H9 (cell line): ENCODE results near the gene RPLP1. TPM values are rescaled to one million over a fixed set of nuclear protein-coding genes. Genes with fewer than 3 reads are reported as not detected.

Experiments used
- DNase-seq: peaks from one replicate; pipeline ENCODE4 v3.0.0-alpha.2; 2017
- H2AFZ ChIP-seq: one replicate; pipeline ENCODE4 v1.6.1; 2013; ENCODE audit warnings: mild to moderate bottlenecking, low read length, control low read depth, moderate library complexity
- H2AK5ac ChIP-seq: 2 replicates; pipeline ENCODE4 v1.6.1; 2013; ENCODE audit warnings: low read length, control low read depth, mixed read lengths; ENCODE audit not compliant: insufficient read length
- H2BK120ac ChIP-seq: one replicate; pipeline ENCODE4 v1.6.1; 2013; ENCODE audit warnings: low read depth, mild to moderate bottlenecking, low read length, control low read depth, inconsistent platforms; ENCODE audit not compliant: poor library complexity, severe bottlenecking
- H2BK12ac ChIP-seq: 2 replicates; pipeline ENCODE4 v1.6.1; 2013; ENCODE audit warnings: low read length, control low read depth, mixed read lengths, low read depth; ENCODE audit not compliant: insufficient read length
- H2BK15ac ChIP-seq: 2 replicates; pipeline ENCODE4 v1.6.1; 2013; ENCODE audit warnings: low read depth, low read length, control low read depth
- H2BK20ac ChIP-seq: one replicate; pipeline ENCODE4 v1.6.1; 2013; ENCODE audit warnings: low read depth, mild to moderate bottlenecking, low read length, control low read depth, inconsistent platforms; ENCODE audit not compliant: poor library complexity, severe bottlenecking
- H2BK5ac ChIP-seq: 2 replicates; pipeline ENCODE4 v1.6.1; 2013; ENCODE audit warnings: low read length, control low read depth, mixed read lengths; ENCODE audit not compliant: insufficient read length
- H3K14ac ChIP-seq: 2 replicates; pipeline ENCODE4 v1.6.1; 2013; ENCODE audit warnings: low read length, control low read depth; ENCODE audit not compliant: insufficient read depth
- H3K18ac ChIP-seq: 2 replicates; pipeline ENCODE4 v1.6.1; 2013; ENCODE audit warnings: low read depth, mild to moderate bottlenecking, mixed read lengths, low read length, control low read depth; ENCODE audit not compliant: insufficient read length
- H3K23ac ChIP-seq: 2 replicates; pipeline ENCODE4 v1.6.1; 2013; ENCODE audit warnings: low read length, control low read depth, mixed read lengths, low read depth; ENCODE audit not compliant: insufficient read length
- H3K23me2 ChIP-seq: 2 replicates; pipeline ENCODE4 v1.6.1; 2013; ENCODE audit warnings: low read depth, mild to moderate bottlenecking, mixed read lengths, low read length, control low read depth; ENCODE audit not compliant: insufficient read length, poor library complexity, severe bottlenecking
- H3K27ac ChIP-seq: 2 replicates; pipeline ENCODE4 v1.5.1; 2013; ENCODE audit warnings: low read length, control low read depth, mixed read lengths, low read depth; ENCODE audit not compliant: insufficient read length
- H3K27me3 ChIP-seq: 2 replicates; pipeline ENCODE4 v1.6.1; 2013; ENCODE audit warnings: low read length, control low read depth, inconsistent platforms; ENCODE audit not compliant: insufficient read depth
- H3K4ac ChIP-seq: 2 replicates; pipeline ENCODE4 v1.6.1; 2013; ENCODE audit warnings: low read depth, mild to moderate bottlenecking, control low read depth, inconsistent platforms, low read length, moderate library complexity
- H3K4me1 ChIP-seq: 2 replicates; pipeline ENCODE4 v1.6.1; 2013; ENCODE audit warnings: low read length, control low read depth, inconsistent platforms; ENCODE audit not compliant: insufficient read depth
- H3K4me2 ChIP-seq: 2 replicates; pipeline ENCODE4 v1.6.1; 2013; ENCODE audit warnings: low read length, control low read depth, mixed read lengths; ENCODE audit not compliant: insufficient read length, insufficient read depth
- H3K56ac ChIP-seq: 2 replicates; pipeline ENCODE4 v1.6.1; 2013; ENCODE audit warnings: low read depth, mild to moderate bottlenecking, mixed read lengths, low read length, control low read depth; ENCODE audit not compliant: insufficient read length
- H3K79me1 ChIP-seq: 2 replicates; pipeline ENCODE4 v1.6.1; 2013; ENCODE audit warnings: low read depth, mild to moderate bottlenecking, moderate library complexity, low read length, control low read depth, inconsistent platforms; ENCODE audit not compliant: insufficient read depth, poor library complexity, severe bottlenecking
- H3K79me2 ChIP-seq: 2 replicates; pipeline ENCODE4 v1.6.1; 2013; ENCODE audit warnings: low read length, control low read depth, inconsistent platforms; ENCODE audit not compliant: insufficient read depth
- H3K9ac ChIP-seq: 2 replicates; pipeline ENCODE4 v1.6.1; 2013; ENCODE audit warnings: low read length, control low read depth, mixed read lengths; ENCODE audit not compliant: insufficient read length; ENCODE audit errors: extremely low read depth
- H3K9me3 ChIP-seq: one replicate; pipeline ENCODE4 v1.6.1; 2013; ENCODE audit warnings: low read depth, low read length, inconsistent platforms; ENCODE audit not compliant: control insufficient read depth
- H3T11ph ChIP-seq: one replicate; pipeline ENCODE4 v1.6.1; 2013; ENCODE audit warnings: mild to moderate bottlenecking, low read length, control low read depth, inconsistent platforms
- H4K20me1 ChIP-seq: one replicate; pipeline ENCODE4 v1.6.1; 2013; ENCODE audit not compliant: control insufficient read depth, insufficient read length, insufficient read depth
- H4K5ac ChIP-seq: 2 replicates; pipeline ENCODE4 v1.6.1; 2013; ENCODE audit warnings: low read depth, mild to moderate bottlenecking, mixed read lengths, low read length, control low read depth; ENCODE audit not compliant: insufficient read length
- H4K8ac ChIP-seq: replicated peaks from 2 replicates; pipeline ENCODE4 v1.6.1; 2013; ENCODE audit warnings: low read length, control low read depth, mixed read lengths, low read depth; ENCODE audit not compliant: insufficient read length
- H4K91ac ChIP-seq: 2 replicates; pipeline ENCODE4 v1.6.1; 2013; ENCODE audit warnings: low read depth, mild to moderate bottlenecking, moderate library complexity, mixed read lengths, low read length, control low read depth; ENCODE audit not compliant: insufficient read length
- H3K27ac Mint-ChIP-seq, 3 experiments: 2 replicates in 2 of 3; 3 replicates in 1 of 3; pipeline ENCODE4 v1.8.0; 2020 to 2021; ENCODE audit warnings: mixed read lengths in 3 of 3, mild to moderate bottlenecking in 1 of 3, moderate library complexity in 1 of 3
- H3K27me3 Mint-ChIP-seq: 2 replicates; pipeline ENCODE4 v1.8.0; 2021; ENCODE audit warnings: low read depth, mild to moderate bottlenecking, moderate library complexity, mixed read lengths
- H3K36me3 Mint-ChIP-seq, 3 experiments: 2 replicates in 2 of 3; 3 replicates in 1 of 3; pipeline ENCODE4 v1.8.0; 2020 to 2021; ENCODE audit warnings: low read depth in 3 of 3, mixed read lengths in 3 of 3; ENCODE audit not compliant: insufficient read depth in 1 of 3
- H3K4me1 Mint-ChIP-seq, 2 experiments: 2 replicates each; pipeline ENCODE4 v1.8.0; 2020; ENCODE audit warnings: mixed read lengths in 2 of 2
- H3K4me3 Mint-ChIP-seq, 2 experiments: 2 replicates in 1 of 2; 3 replicates in 1 of 2; pipeline ENCODE4 v1.8.0; 2020 to 2021; ENCODE audit warnings: mild to moderate bottlenecking in 2 of 2, mixed read lengths in 2 of 2, moderate library complexity in 1 of 2
- H3K9me3 Mint-ChIP-seq, 2 experiments: 2 replicates in 1 of 2; 3 replicates in 1 of 2; pipeline ENCODE4 v1.8.0; 2020; ENCODE audit warnings: mild to moderate bottlenecking in 2 of 2, mixed read lengths in 2 of 2, moderate library complexity in 1 of 2
- WGBS: extraction: QIAGEN DNeasy Blood & Tissue Kit; methylation state at CpG from one replicate; pipeline ENCODE4 v1.1.7; 2013; ENCODE audit warnings: missing lambda C conversion rate, low lambda C conversion rate, mixed read lengths; ENCODE audit not compliant: insufficient read length; ENCODE audit errors: extremely low coverage; 5-methylcytosine and 5-hydroxymethylcytosine counted together
- total RNA-seq: library from RNA; stranded (reverse); gene quantifications from 2 replicates; pipeline ENCODE4 v1.2.1, GENCODE V29; 2021
- TF ChIP-seq, protein P1 (sequence below): fragments of 200-600 bp; sonication (generic); conservative IDR thresholded peaks from 3 replicates; pipeline ENCODE4 v1.8.0; 2021; ENCODE audit warnings: antibody characterized with exemption, mild to moderate bottlenecking

RPLP1 gene
- total RNA-seq, 1 experiment from 2014 or later, result 1,715 TPM

DNA sequence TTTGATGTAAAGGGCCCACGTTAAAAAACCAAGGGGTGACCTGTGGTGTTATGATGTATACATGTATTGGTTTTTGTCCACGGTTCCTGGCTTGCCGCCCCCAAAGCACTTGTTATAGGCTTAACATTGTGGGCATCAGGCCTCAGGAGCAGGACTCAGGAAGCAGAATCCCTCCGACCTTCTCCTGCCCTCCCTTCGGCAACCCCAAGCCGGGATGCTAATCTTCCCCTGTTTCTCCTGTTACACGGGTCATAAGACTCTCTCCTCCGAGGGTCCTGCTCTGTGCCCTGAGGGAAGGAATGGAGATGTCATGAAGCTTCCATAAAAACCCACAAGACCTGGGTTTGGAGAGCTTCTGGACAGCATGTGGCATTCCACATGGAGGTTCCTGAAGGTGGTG is 48.8 kb downstream of the RPLP1 start:
- Histone ChIP-seq H4K5ac (no peak overlapping the region), H3K27ac (no peak overlapping the region), H3T11ph (no peak overlapping the region), H3K18ac (no peak overlapping the region), H2AK5ac (no peak overlapping the region), H3K4me2 (no peak overlapping the region), H2BK120ac (no peak overlapping the region), H4K20me1 (no peaks in the 10 kb centered on the region), H2AFZ (no peak overlapping the region), H2BK12ac (no peak overlapping the region), H3K23me2 (no peaks in the 10 kb centered on the region), H3K79me1 (no peaks in the 10 kb centered on the region), H4K91ac (no peak overlapping the region), H3K9ac (no peak overlapping the region), H4K8ac (no peak overlapping the region), H3K4ac (no peak overlapping the region), H3K56ac (no peak overlapping the region), H3K23ac (no peak overlapping the region), H3K9me3 (no peaks in the 10 kb centered on the region), H3K79me2 (no peaks in the 10 kb centered on the region; the same call in 1 of the 2 replicates), H3K4me1 (no peaks in the 10 kb centered on the region), H3K27me3 (no peaks in the 10 kb centered on the region), H2BK15ac (no peak overlapping the region), H2BK20ac (no peak overlapping the region), H3K14ac (no peak overlapping the region), H2BK5ac (no peak overlapping the region)
- WGBS, result no CpG with 5 or more reads among the region's 8 CpGs
- Mint-ChIP-seq H3K27ac (no peak overlapping the region; a peak in 1 of 7 replicates), H3K4me3 (no peak overlapping the region), H3K27me3 (peaks cover 1% of the 10 kb centered on the region; the same call in 1 of the 2 replicates), H3K4me1 (peaks cover 13 to 24% of the 10 kb centered on the region in 2 experiments), H3K9me3 (no peaks in the 10 kb centered on the region), H3K36me3 (no peaks in the 10 kb centered on the region)
- DNase-seq, result no peak
- TF ChIP-seq, protein P1, sequence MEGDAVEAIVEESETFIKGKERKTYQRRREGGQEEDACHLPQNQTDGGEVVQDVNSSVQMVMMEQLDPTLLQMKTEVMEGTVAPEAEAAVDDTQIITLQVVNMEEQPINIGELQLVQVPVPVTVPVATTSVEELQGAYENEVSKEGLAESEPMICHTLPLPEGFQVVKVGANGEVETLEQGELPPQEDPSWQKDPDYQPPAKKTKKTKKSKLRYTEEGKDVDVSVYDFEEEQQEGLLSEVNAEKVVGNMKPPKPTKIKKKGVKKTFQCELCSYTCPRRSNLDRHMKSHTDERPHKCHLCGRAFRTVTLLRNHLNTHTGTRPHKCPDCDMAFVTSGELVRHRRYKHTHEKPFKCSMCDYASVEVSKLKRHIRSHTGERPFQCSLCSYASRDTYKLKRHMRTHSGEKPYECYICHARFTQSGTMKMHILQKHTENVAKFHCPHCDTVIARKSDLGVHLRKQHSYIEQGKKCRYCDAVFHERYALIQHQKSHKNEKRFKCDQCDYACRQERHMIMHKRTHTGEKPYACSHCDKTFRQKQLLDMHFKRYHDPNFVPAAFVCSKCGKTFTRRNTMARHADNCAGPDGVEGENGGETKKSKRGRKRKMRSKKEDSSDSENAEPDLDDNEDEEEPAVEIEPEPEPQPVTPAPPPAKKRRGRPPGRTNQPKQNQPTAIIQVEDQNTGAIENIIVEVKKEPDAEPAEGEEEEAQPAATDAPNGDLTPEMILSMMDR, result no peak
